PC-9 (cell line): ENCODE data around the gene BMP8A.
"Not testable (repeated sequence)": the region's sequence is repeated elsewhere in the genome, so short reads cannot be mapped to it uniquely, and the experiment has no call there.

Experiments
- CTCF ChIP-seq: fragments of 200-600 bp; sonication (generic); conservative IDR thresholded peaks from 2 replicates; pipeline ENCODE4 v1.6.1; 2017; ENCODE audit warnings: mixed run types, antibody characterized with exemption, mild to moderate bottlenecking, moderate library complexity
- EZH2 ChIP-seq: fragments of 200-600 bp; sonication (generic); IDR thresholded peaks from 2 replicates; pipeline ENCODE4 v1.8.0; 2017; ENCODE audit warnings: antibody characterized with exemption, low read depth

DNA sequence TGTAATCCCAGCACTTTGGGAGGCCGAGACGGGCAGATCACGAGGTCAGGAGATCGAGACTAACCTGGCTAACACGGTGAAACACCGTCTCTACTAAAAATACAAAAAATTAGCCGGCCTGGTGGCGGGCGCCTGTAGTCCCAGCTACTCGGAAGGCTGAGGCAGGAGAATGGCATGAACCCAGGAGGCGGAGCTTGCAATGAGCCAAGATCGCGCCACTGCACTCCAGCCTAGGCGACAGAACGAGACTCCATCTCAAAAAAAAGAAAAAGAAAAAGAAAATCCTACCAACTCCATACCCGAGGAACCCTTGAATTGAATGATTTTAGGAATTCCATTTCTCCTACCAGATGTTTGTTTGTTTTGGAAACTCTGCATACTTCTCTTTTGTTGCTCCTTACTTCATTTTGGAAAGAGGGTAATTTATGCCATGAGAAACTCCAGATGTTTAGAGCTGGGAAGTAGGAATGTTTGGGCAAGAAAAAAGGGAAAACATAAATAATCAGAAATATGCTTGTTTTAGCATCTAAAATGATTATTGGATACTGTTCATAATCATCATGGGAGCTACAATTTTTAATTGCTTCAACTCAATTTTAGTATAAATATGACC is 24.2 kb upstream of the BMP8A start:
- TF ChIP-seq CTCF, EZH2: not testable (repeated sequence)
